NCI-H2107 treated with DMSO at 0.1 percent for 48 hours (cell line): ENCODE measurements around the gene SERPINF2.
A peak's percentile ranks its signal among the peaks of the same experiment; 100 is the strongest.
"Not testable (repeated sequence)": the region's sequence is repeated elsewhere in the genome, so short reads cannot be mapped to it uniquely, and the experiment has no call there.

Experiments
- DNase-seq: peaks from one replicate; lab custom pipeline; 2025; ENCODE audit not compliant: unreplicated experiment; lab: John Stamatoyannopoulos, UW

Gene SERPINF2

DNA sequence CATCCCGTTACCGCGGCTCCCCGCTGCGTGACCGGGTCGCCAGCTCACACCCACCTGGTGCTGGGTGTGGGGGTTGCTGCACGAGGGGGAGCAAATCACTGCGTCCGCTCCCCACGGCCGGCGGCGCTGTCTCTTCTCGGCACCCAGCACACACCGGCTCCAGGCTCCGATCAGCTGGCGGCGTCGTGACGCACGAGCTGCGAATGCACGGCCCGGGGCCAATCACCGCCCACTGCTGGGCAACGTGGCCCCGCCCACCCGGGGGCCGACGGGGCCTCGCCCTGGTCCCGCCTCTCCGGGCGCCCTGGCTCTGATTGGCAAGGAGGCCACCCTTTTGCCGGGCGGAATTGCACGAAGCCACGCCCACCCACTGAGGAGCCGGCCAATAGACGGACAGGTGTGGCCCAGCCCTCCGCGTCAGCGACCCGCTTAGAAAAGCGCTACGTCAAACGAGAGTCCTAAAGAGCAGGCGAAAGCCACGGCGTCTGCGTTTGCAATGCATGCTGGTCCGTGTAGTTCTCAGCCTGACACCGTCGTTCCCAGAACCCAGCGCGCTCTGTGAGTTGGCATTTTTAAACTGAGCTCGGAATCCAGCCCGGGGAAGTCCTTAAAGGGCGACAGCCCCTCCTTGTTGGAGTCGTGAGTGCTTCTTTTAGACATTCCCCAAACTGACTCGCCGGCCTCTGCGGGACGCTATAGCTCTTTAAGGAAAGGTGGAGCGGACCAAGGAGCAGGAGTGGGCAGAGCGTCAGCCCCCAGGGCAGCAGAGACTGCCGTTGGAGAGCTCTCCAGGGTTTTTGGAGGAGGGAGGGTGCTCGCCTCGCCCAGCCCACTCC lies 26.4 kb upstream of the SERPINF2 start:
- DNase-seq = peak; percentile 94

DNA sequence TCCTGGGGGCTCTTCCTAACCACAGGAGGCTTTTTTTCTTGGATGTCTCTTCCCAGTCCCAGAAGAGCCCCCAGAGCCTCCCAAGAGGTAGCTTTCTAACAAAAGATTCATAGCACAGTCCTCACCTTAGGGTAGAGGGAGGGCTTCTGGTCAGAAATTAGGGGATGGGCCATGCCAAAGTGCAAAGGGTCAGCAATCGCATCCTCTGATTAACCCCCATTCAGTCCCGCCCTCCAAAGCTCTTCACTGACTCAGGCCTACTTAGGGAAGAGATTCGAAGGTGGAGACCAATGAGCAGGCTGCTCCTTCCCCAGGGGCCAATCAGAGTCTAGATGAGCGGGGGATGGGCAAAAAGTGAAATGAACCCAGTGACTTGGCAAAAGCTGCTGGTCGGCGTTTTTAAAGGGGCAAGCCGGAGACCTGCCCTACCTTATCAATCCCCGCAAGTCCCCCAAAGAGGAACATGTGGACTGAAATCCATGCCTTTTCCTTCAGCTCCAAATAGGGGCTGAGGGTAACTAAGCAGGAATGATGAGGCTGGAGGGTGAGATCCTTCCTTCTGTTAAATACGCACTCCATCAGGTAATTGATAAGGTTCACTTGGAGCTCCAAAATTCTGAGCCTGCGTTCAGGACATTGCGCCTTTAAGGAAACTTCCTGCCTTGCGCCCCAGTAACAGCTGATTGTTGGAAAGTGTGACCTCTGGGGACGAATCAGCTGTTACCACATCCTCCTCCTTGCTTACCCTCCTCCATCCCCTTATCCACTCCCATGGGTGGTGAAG lies 25.6 kb upstream of the SERPINF2 start:
- peak; percentile 89 for DNase-seq

DNA sequence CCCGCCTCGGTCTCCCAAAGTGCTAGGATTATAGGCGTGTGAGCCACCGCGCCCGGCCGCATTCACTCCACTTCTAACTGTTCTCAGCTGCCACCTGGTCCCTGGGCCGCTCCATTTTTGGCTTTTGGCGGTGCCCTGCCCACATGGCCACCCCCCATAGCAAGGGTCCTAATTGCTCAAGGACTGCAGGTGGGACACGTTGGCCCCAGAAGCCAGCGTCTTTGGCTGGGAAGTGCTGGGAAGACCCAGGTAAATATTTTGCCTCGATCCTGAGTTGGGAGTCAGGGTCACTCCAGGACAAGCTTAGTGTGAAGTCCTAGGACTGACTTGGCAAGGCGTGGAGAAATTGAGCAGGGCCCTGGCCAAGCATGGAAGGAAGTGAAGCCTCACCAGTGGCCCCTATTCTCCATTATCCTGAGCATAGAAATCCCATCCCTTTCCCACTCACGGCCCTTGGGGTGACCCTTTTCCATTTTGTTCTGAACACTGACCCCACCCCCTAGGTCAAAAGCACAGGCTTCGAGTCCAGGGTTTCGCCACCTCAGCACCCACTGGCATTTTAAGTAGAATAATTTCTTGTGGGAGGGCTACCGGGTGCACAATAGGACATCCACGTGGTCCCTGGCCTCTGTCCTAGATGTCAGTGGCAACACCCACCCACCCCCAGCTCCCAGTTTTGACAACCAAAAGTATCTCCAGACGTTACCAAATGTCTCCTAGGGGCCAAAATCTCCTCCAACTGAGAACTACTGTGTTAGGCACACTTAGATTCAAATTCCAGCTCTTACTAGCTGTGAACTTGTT lies 24.1 kb upstream of the SERPINF2 start:
- no peak for DNase-seq

DNA sequence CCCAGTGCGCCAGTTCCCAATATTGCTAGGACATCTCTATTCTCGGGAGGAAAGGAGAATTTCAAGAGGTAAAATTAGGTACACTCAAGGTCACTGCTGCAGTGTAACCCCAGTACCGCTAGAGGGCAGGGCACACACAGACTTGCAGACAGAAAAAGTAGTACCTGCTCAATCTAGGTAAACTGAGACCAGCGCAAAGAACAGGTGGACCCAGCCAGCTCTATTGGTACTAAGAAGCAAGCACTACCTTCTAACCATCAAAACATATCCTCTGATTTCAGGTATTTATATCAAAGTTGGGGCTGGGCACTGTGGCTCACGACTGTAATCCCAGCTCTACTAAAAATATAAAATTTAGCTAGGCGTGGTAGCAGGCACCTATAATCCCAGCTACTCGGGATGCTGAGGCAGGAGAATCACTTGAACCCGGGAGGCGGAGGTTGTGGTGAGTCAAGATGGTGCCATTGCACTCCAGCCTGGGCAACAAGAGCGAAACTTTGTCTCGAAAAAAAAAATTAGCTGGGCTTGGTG lies 21.8 kb upstream of the SERPINF2 start:
- DNase-seq = no peak

DNA sequence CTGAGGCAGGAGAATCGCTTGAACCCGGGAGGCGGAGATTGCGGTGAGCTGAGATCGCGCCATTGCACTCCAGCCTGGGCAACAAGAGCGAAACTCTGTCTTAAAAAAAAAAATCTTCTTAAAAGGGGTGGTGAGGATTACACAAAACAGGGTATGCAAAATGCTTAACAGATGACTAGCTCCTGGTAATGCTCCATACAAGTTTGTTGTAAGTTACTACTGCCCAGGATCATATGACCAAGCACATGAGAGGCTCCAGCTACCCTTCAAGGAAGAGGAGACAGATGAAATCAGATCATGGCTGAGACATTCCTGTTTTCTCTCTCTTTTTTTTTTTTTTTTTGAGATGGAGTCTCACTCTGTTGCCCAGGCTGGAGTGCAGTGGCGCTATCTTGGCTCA lies 20.6 kb upstream of the SERPINF2 start:
- not testable (repeated sequence) for DNase-seq

DNA sequence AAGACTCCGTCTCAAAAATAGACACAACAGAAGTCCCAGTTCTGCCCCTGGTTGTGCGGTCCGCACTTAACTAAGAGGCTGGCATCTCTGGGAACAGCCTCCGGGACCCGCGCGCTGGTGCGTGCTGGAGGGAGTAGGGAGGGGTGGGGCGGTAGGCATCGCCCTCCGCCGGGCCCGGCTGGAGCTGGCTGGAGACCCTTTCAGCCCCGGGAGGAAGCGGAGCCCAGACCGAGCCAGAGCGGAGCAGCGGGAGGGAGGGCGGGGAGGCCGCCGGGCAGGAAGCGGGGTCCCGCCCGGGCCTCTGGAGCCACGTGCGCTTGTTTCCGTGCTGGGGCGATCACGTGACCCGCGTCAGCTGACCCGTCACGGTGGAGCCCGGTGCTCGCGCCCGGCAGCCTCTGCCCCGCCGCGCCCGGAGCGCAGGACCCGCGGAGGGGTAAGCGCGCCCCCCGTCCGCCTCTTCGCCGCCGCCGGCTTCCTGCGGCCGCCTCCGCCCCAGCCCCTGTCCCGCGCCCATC lies 18.3 kb upstream of the SERPINF2 start, which contains the start of gene WDR81:
Gene WDR81 (plus strand): TSS at position 354 of the 518 bp plus-strand sequence. CDS start 256 bp downstream, outside the sequence.
- DNase-seq = no peak

DNA sequence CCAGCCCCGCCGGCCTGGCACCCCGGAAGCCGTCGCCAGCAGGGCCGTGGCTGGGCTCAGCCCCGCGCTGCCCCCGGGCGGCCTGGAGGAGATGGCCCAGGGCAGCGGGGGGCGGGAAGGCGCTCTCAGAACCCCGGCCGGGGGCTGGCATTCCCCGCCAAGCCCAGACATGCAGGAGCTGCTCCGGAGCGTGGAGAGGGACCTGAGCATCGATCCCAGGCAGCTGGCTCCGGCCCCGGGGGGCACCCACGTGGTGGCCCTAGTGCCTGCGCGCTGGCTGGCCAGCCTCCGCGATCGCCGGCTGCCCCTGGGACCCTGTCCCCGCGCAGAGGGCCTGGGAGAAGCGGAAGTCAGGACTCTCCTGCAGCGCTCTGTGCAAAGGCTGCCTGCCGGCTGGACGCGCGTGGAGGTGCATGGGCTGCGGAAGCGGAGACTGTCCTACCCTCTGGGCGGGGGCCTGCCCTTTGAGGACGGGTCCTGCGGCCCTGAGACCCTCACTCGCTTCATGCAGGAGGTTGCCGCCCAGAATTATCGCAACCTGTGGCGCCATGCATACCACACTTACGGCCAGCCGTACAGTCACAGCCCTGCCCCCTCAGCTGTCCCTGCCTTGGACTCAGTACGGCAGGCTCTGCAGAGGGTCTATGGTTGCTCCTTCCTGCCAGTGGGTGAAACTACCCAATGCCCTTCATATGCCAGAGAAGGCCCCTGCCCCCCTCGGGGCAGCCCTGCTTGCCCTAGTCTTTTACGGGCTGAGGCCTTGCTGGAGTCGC lies 17.6 kb upstream of the SERPINF2 start:
- no peak for DNase-seq

DNA sequence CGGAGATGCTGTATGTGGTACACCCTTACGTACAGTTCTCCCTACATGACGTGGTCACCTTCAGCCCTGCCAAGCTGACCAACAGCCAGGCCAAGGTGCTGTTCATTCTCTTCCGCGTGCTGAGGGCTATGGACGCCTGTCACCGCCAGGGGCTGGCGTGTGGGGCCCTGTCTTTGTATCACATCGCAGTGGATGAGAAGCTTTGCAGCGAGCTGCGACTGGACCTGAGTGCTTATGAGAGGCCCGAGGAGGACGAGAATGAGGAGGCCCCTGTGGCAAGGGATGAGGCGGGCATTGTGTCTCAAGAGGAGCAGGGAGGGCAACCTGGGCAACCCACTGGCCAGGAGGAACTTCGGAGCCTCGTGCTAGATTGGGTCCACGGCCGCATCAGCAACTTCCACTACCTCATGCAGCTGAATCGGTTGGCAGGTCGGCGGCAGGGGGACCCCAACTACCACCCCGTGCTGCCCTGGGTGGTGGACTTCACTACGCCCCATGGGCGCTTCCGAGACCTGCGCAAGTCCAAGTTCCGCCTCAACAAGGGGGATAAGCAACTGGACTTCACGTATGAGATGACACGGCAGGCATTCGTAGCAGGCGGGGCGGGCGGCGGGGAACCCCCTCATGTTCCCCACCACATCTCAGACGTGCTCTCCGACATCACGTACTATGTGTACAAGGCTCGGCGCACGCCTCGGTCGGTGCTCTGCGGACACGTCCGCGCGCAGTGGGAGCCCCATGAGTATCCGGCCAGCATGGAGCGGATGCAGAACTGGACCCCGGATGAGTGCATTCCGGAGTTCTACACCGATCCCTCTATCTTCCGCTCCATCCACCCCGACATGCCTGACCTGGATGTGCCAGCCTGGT lies 16.8 kb upstream of the SERPINF2 start:
- DNase-seq = no peak

DNA sequence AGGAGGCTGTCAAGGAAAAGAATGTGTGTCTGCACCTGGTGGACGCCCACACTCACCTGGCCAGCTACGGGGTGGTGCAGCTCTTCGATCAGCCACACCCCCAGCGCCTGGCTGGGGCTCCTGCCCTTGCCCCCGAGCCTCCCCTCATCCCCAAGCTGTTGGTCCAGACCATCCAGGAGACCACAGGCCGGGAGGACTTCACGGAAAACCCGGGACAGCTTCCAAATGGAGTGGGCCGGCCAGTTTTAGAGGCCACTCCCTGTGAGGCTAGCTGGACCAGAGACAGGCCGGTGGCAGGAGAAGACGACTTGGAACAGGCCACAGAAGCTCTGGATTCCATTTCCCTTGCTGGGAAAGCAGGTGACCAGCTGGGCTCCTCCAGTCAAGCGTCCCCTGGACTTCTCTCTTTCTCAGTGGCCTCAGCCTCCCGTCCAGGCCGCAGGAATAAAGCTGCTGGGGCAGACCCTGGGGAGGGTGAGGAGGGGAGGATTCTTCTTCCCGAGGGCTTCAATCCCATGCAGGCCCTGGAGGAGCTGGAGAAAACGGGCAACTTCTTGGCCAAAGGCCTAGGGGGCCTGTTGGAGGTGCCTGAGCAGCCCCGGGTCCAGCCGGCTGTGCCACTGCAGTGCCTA lies 15.9 kb upstream of the SERPINF2 start:
- no peak for DNase-seq

DNA sequence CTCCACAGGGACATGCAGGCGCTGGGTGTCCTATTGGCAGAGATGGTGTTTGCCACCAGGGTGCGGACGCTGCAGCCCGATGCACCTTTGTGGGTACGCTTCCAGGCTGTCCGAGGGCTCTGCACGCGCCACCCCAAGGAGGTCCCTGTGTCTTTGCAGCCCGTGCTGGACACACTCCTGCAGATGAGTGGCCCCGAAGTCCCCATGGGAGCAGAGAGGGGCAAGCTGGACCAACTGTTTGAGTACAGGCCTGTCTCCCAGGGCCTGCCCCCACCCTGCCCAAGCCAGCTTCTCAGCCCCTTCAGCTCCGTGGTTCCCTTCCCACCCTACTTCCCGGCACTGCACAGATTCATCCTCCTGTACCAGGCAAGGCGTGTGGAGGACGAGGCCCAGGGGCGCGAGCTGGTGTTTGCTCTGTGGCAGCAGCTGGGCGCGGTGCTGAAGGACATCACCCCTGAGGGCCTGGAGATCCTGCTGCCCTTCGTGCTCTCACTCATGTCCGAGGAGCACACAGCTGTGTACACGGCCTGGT lies 15.3 kb upstream of the SERPINF2 start:
- no peak for DNase-seq

DNA sequence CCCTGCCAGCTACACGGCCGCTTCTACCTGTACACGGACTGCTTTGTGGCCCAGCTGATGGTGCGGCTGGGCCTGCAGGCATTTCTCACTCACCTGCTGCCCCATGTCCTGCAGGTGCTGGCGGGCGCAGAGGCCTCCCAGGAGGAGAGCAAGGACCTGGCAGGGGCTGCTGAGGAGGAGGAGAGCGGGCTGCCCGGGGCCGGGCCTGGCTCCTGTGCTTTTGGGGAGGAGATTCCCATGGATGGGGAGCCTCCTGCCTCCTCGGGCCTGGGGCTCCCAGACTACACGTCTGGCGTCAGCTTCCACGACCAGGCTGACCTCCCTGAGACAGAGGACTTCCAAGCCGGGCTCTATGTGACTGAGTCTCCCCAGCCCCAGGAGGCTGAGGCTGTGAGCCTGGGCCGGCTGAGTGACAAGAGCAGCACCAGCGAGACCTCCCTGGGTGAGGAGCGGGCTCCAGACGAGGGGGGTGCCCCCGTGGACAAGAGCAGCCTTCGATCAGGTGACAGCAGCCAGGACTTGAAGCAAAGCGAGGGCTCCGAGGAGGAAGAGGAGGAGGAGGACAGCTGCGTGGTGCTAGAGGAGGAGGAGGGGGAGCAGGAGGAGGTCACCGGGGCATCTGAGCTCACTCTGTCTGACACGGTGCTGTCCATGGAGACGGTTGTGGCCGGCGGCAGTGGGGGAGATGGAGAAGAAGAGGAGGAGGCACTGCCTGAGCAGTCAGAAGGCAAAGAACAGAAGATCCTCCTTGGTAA lies 14.6 kb upstream of the SERPINF2 start:
- no peak for DNase-seq

DNA sequence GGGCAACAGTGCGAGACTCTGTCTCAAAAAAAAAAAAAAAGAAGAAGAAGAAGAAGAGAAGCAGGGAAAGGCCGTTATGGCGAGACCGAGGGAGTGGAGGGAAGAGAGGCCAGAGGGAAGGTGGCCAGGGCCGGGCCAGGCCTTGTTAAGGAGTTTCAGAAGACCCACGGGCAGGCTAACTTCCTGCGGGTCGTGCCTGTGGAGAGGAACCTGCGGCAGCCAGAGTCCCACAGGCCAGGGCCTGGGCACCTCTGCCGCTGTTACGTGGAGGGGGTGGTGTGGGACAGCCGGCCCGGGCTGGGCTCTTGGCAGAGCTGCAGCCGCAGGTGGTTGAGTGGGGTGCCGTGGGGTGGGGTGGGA lies 12.7 kb upstream of the SERPINF2 start:
- no peak for DNase-seq

DNA sequence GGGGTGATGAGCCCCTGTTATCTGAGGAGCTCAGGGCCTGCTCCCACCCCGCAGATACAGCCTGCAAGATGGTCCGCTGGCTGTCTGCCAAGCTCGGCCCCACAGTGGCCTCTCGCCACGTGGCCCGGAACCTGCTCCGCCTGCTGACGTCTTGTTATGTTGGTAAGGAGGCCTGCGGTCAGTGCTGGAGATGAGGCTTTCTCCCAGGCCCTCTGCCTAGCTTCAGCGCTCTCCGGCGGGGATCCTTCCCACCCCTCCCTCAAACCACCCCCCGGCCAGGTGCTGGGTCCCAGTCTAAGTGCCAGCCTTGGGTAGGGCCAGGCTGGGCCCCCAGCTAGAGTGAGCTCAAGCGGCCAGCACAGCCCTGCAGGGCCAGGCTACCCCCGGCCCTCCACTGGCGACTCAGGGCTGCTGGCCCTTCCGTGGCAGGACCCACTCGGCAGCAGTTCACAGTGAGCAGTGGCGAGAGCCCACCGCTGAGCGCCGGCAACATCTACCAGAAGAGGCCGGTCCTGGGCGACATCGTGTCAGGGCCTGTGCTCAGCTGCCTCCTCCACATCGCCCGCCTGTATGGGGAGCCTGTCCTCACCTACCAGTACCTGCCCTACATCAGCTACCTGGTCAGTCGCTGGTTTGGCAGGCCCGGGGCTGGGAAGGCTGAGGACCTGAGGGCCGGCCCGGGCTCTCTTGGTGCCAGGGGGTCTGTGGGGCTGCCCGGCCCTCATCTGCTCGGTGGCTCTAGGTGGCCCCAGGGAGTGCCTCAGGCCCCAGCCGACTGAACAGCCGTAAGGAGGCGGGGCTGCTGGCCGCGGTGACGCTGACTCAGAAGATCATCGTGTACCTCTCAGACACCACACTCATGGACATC lies 12.1 kb upstream of the SERPINF2 start:
- no peak for DNase-seq

DNA sequence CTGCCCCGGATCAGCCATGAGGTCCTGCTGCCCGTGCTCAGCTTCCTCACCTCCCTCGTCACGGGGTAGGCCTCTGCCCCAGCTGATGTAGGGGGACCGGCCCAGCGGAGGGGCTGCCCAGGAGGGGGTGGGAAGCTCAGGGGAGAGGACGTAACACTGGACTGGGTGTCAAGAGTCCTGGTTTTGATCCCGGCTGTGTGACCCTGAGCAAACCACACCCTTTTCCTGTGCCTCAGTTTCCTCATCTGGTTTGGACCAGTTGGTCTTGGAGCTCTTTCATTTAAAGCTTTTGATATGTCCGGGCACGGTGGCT lies 11.5 kb upstream of the SERPINF2 start:
- DNase-seq = no peak

DNA sequence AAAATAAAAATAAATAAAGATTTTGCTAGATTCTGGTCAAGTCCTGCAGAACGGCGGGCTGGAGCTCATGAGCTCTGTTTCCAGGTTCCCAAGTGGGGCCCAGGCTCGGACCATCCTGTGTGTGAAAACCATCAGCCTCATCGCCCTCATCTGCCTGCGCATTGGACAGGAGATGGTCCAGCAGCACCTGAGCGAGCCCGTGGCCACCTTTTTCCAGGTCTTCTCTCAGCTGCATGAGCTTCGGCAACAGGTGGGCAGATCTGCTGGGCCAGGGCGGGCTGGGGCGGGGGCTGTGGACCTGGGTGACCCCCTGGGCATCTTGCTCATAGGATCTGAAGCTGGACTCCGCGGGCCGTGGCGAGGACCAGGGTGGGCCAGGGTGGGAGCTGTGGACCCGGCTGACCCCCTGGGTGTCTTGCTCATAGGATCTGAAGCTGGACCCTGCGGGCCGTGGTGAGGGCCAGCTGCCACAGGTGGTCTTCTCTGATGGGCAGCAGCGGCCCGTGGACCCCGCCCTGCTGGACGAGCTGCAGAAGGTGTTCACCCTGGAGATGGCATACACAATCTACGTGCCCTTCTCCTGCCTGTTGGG lies 10.3 kb upstream of the SERPINF2 start:
- DNase-seq = no peak

DNA sequence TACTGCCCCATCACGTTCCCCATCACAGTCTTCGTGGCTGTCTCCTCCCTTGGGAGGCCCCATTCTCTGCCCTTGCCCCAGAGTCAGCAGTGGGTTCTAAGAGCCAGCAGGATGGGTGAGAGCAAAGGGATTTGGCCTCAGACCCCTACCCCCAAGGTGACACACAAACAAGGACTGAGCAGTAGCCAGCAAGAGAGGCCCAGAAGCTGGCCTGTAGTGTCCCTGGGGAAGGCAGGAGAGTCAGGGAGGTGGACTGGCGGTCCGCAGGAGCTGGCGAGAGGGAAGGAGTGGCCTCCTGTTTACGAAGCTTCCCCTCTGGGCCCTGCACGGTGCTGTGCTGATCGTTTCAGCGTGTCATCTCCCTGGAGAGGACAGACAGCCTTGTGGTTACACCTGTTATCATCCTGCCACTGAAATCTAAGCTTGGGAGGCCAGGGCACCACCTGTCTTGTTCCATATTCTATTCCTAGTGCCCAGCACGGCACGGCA lies 9.8 kb upstream of the SERPINF2 start:
- DNase-seq = no peak
